ENCODE data around the gene SPART.
"Not testable (repeated sequence)": the region's sequence is repeated elsewhere in the genome, so short reads cannot be mapped to it uniquely, and the experiment has no call there.

The SPART gene

GRCh38 chr13:36323408-36323807 lies 22.8 kb downstream of the SPART start:
- in situ Hi-C loops (cut with HindIII; ENCODE audit: low sequenced_read_pairs): no loop called here

GRCh38 chr13:36319793-36320192 lies 26.4 kb downstream of the SPART start:
- in situ Hi-C loops (cut with HindIII; ENCODE audit: low sequenced_read_pairs): not testable (repeated sequence)

GRCh38 chr13:36313047-36313969 lies 32.9 kb downstream of the SPART start:
- in situ Hi-C loops (cut with HindIII; ENCODE audit: low sequenced_read_pairs): no loop called here

DNA sequence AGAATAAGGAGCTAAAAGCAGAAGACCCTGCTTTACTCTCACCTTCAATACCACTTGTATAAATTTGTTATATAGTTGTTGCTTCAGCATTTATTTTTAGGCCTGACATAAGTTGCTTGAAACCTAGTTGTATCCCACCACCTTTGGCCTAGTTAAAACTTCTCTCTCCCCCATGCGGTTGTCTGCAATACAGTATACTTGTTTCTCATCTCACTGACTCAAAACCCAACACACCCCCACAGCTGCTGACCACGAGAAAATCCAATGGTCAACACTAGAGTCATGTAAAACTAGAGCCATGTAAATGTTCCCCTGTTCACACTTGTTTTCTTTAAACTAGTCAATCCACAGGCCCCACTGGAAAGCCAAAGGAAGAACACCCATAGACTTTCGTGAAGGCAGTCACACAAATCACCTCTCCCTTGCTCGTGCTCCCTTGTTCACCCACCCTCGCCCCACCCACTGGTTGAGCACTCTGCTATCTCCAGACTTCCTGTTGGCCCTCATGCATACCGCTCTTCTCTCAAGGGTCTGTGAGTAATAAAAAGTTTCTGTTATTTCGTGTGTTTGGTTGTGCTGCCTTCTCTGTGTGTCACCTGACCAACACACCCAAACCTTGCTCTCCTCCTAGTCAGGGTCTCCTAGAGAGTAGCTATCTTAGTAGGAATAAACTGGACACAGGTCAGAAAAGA lies 35.6 kb downstream of the SPART start:
- in situ Hi-C loops (cut with HindIII; ENCODE audit: low sequenced_read_pairs): no loop called here

DNA sequence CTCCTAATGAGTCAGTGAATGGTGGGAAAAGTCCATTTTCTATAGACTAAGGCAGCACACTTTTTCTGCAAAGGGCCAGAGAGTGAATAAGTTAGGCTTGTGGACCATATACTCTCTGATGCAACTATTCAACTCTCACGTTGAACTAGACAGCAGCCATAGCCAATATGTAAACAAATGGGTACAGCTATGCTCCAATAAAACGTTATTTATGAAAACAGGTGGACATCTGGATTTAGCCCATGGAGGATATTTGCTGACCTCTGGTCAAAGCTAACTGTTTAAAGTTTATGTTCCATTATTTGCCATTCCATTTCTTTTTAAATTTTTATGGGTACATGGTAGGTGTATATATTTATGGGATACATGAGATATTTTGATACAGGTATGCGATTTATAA lies 43.9 kb downstream of the SPART start:
- in situ Hi-C loops (cut with HindIII; ENCODE audit: low sequenced_read_pairs): no loop called here

DNA sequence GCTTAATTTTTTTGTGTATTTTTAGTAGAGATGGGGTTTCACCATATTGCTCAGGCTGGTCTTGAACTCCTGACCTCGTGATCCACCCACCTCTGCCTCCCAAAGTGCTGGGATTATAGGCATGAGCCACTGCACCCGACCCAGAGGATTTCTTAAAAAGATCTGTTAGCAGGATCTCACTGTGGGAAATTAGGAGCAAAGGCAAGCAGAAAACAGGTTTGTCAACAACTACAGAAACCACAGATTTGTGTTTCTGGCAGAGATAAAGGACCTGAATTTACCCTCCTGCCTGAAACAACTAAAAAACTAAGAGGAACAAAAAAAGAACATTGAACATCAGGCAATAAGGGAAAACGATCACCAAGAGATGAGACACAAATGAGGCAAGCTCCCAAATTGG lies 46.7 kb downstream of the SPART start:
- in situ Hi-C loops (cut with HindIII; ENCODE audit: low sequenced_read_pairs): not testable (repeated sequence)

DNA sequence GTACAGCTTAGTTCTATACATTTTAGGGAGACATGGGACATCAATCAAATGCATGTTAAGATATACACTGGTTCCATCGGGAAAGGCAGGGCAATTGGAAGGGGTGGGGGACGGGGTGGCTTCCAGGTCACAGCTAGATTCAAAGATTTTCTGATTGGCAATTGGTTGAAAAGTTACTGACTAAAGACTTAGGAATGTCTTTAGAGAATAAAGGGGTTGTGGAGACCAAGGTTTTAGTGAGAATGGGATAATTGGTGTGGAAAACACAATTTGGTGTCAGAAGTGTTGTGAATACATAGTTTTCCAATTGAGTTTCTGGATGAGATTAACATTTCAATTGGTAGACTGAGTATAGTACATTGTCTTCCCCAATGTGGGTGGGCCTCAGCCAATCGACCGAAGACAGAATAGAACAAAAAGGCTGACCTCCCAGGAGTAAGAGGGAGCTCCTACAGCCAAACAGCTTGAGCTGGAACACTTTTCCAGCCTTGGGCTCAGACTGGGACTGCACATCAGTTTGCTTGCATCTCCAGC lies 47.6 kb downstream of the SPART start:
- in situ Hi-C loops (cut with HindIII; ENCODE audit: low sequenced_read_pairs): no loop called here

- in situ Hi-C loops (cut with HindIII; ENCODE audit: low sequenced_read_pairs): no loop called here
Observed at GRCh38 chr13:36297366-36298338, 48.5 kb downstream of the SPART start, which contains the start of gene CCDC169. Gene CCDC169, minus strand, starts transcription at chr13:36297814. Its CDS starts 95 bp downstream, at chr13:36297719.

DNA sequence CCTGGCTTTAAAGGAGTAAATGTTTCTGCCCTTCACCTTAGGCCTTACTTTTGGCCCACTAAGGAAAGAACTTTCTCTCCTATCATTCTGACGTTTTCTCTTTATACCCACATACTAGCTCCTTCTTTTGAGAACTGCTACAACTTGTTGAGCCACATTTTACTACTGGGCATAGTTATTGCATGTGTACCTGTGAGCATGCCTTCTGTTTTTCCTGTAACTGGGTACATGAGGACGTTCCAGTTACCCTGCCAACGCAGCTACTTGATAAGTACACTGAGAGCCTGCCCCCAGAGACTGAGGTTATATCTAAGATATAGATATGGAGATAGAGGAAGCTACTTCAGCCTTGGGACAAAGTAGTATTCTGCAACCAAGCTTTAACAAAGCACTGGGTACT lies 52.1 kb downstream of the SPART start:
- in situ Hi-C loops (cut with HindIII; ENCODE audit: low sequenced_read_pairs): no loop called here

DNA sequence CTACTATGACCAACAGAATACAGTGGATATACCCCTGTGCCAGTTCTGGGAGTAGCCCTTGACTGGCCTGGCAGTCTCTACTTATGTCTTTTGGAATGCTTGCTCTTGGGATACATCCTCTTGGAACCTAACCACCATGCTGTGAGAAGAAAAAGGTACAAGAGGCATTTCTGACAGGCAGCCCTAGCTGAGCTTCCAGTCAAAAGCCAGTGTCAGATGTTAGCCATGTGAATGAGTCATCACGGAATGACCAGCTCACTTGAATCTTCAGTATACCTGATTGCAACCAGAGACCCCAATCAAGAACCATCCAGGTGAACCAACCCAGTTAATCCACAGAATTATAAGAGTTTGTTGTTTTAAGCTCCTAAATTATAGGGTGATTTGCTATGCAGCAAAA lies 52.7 kb downstream of the SPART start:
- in situ Hi-C loops (cut with HindIII; ENCODE audit: low sequenced_read_pairs): no loop called here

DNA sequence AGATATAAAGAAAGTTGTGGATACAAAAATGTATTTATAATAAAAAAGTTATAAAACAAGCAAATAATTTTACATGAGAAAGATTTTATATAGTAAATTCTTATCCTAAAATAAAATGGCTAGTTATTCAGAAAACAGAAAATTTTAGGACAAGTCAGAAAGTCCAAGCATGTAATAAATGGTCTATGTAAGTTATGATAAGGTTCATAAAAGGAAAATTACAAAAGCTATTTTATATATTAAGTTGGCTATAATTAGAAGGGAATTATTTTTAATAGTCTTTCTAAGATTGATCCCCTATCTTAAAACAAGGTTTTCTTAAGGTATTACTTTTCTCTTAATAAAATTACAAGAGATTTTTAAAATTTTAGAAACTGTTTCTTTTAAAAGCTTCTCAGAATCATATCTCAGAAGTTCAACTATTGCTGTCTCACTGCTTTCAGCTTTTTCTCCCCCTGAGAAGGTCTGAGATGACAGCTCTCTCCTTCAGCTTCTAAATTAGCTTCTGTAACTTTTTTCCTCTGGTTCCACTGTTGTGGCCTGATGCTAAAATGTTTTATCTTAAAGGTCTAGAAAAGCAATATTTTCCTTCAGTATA lies 57.3 kb downstream of the SPART start:
- in situ Hi-C loops (cut with HindIII; ENCODE audit: low sequenced_read_pairs): no loop called here

GRCh38 chr13:36286006-36286405 lies 60.2 kb downstream of the SPART start:
- in situ Hi-C loops (cut with HindIII; ENCODE audit: low sequenced_read_pairs): no loop called here

DNA sequence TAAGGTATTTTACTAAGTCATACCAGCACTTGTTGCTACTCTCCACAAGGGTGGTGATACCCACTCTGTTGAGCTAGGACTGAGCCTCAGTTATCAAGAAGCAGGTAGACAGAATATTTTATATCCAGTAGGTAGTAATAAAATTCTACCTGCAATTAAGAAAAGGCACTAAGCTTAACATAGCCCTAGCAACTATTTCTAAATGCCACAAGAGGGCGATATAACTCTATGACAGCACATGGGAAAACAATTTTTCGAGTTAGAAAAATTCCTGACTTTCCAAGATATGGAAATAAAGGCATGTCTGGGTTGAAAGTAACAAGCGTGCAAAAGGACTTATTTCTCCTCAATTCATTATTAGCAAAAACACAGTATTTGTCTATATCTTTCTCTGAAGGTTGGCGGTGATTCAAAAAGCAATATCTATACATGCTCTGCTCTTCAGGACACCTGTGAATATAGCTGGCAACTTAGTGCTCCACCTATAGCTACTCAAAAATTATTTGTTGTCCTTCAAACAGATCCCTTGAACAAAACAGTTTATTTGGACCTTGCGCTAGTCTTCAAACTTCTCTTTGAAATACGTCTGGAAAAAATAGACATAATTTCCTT lies 63.3 kb downstream of the SPART start:
- in situ Hi-C loops (cut with HindIII; ENCODE audit: low sequenced_read_pairs): no loop called here

- in situ Hi-C loops (cut with HindIII; ENCODE audit: low sequenced_read_pairs): no loop called here
Observed at GRCh38 chr13:36275190-36276002, 70.8 kb downstream of the SPART start.

GRCh38 chr13:36273431-36273830 lies 72.8 kb downstream of the SPART start:
- in situ Hi-C loops (cut with HindIII; ENCODE audit: low sequenced_read_pairs): no loop called here

- in situ Hi-C loops (cut with HindIII; ENCODE audit: low sequenced_read_pairs): no loop called here
Observed at GRCh38 chr13:36261976-36262375, 84.2 kb downstream of the SPART start.

- in situ Hi-C loops (cut with HindIII; ENCODE audit: low sequenced_read_pairs): no loop called here
Observed at GRCh38 chr13:36261011-36261410, 85.2 kb downstream of the SPART start.

DNA sequence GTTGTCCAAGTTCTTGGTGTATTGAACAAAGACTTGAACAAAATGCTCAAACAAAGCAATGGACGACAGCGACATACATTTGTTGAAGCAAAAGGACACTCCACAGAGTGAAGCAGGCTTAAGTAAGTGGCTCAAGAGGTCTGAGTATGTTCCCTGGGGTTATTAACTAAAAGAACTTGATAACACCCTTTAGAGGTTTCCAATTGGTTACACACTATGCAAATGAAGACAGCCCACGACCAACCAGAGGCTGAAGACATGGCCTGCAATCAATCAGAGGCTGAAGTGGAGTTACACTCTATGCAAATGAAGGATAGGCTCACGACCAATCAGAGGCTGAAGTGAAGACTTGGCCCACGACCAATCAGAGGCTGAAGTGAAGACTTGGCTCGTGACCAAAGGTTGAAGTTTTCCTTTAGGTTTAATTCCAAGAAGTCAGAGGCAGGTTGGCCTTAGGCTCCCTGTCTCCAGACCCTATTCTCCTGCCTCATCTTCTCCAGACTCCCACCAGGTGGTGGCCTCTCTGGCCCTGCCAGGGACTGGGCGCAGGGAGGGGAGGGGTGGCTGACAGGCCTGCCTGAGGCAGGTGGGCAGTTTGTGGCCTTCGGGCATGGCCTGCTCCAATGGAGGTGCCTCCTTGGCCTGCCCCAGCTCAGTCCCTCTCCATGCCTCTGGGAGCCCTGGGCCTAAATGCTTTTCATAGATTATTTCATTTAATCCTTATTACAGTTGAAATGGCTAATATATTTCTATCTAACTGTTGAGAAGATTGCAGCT lies 86.6 kb downstream of the SPART start:
- in situ Hi-C loops (cut with HindIII; ENCODE audit: low sequenced_read_pairs): no loop called here

Data from DLD1 (cell line).